Liver (tissue), 9 donors: ENCODE measurements around the gene PAPOLA. TPM values are rescaled to one million over a fixed set of nuclear protein-coding genes. Genes with fewer than 3 reads are reported as not detected.

Experiments used
- DNase-seq: peaks from one replicate; pipeline ENCODE4 v3.0.0-alpha.2; 2017; ENCODE audit warnings: low spot score
- H3K27ac ChIP-seq, 2 donors: one replicate each; pipeline ENCODE4 v1.7.0; 2013; ENCODE audit warnings: inconsistent platforms in 2 of 2, low read length in 2 of 2, control low read depth in 1 of 2, low read depth in 1 of 2, mild to moderate bottlenecking in 1 of 2
- H3K27me3 ChIP-seq, 4 donors: one replicate each; pipeline versions ENCODE4 v1.6.1 to v1.7.0; 2013; ENCODE audit warnings: low read length in 3 of 4, inconsistent platforms in 1 of 4, mild to moderate bottlenecking in 1 of 4, moderate library complexity in 1 of 4; ENCODE audit not compliant: control insufficient read depth in 4 of 4, insufficient read depth in 4 of 4
- H3K36me3 ChIP-seq, 4 donors: one replicate each; pipeline versions ENCODE4 v1.6.1 to v1.7.0; 2013; ENCODE audit warnings: low read length in 3 of 4, mild to moderate bottlenecking in 3 of 4, low read depth in 1 of 4, moderate library complexity in 1 of 4; ENCODE audit not compliant: control insufficient read depth in 4 of 4, insufficient read depth in 3 of 4
- H3K4me1 ChIP-seq, 4 donors: one replicate each; pipeline versions ENCODE4 v1.6.1 to v1.7.0; 2013; ENCODE audit warnings: low read length in 3 of 4, mild to moderate bottlenecking in 3 of 4, moderate library complexity in 1 of 4; ENCODE audit not compliant: control insufficient read depth in 4 of 4, insufficient read depth in 4 of 4
- H3K4me3 ChIP-seq, 3 donors: one replicate each; pipeline versions ENCODE4 v1.6.1 to v1.7.0; 2013; ENCODE audit warnings: low read length in 3 of 3, control low read depth in 1 of 3, low read depth in 1 of 3, mild to moderate bottlenecking in 1 of 3
- H3K9ac ChIP-seq, 2 donors: one replicate each; pipeline ENCODE4 v1.7.0; 2013; ENCODE audit warnings: low read length in 2 of 2, mild to moderate bottlenecking in 2 of 2, moderate library complexity in 2 of 2, control low read depth in 1 of 2, low read depth in 1 of 2
- H3K9me3 ChIP-seq, 4 donors: one replicate each; pipeline versions ENCODE4 v1.6.1 to v1.7.0; 2013; ENCODE audit warnings: low read length in 3 of 4; ENCODE audit not compliant: control insufficient read depth in 4 of 4
- ATF3 ChIP-seq: IDR thresholded peaks from 2 replicates; pipeline ENCODE4 v1.6.1; 2016; ENCODE audit warnings: antibody characterized with exemption
- CTCF ChIP-seq: fragments of 150-350 bp; IDR thresholded peaks from 2 replicates; pipeline ENCODE4 v1.5.1; 2017; ENCODE audit warnings: improper control_type of control experiment, low read depth, low read length; ENCODE audit not compliant: missing input control
- EGR1 ChIP-seq, 2 donors: IDR thresholded peaks; 2 replicates each; pipeline ENCODE4 v1.6.1; 2016 to 2018; ENCODE audit warnings: antibody characterized with exemption in 2 of 2, low read depth in 2 of 2
- FOXA1 ChIP-seq: IDR thresholded peaks from 2 replicates; pipeline ENCODE4 v1.6.1; 2016; ENCODE audit warnings: antibody characterized with exemption
- FOXA2 ChIP-seq: IDR thresholded peaks from 2 replicates; pipeline ENCODE4 v1.6.1; 2016; ENCODE audit warnings: antibody characterized with exemption
- GABPA ChIP-seq, 2 donors: IDR thresholded peaks in 1 of 2; conservative IDR thresholded peaks in 1 of 2; 2 replicates each; pipeline ENCODE4 v1.6.1; 2016; ENCODE audit warnings: antibody characterized with exemption in 2 of 2, mild to moderate bottlenecking in 1 of 2, moderate library complexity in 1 of 2
- HNF4A ChIP-seq, 2 donors: conservative IDR thresholded peaks; 2 replicates each; pipeline ENCODE4 v1.6.1; 2016; ENCODE audit warnings: antibody characterized with exemption in 2 of 2, mild to moderate bottlenecking in 2 of 2
- HNF4G ChIP-seq: IDR thresholded peaks from 2 replicates; pipeline ENCODE4 v1.6.1; 2016; ENCODE audit warnings: antibody characterized with exemption
- JUND ChIP-seq, 2 donors: IDR thresholded peaks; 2 replicates each; pipeline ENCODE4 v1.6.1; 2016; ENCODE audit warnings: antibody characterized with exemption in 2 of 2
- MAX ChIP-seq: IDR thresholded peaks from 2 replicates; pipeline ENCODE4 v1.6.1; 2016; ENCODE audit warnings: antibody characterized with exemption
- NR2F2 ChIP-seq: IDR thresholded peaks from 2 replicates; pipeline ENCODE4 v1.6.1; 2016; ENCODE audit warnings: antibody characterized with exemption
- RAD21 ChIP-seq, 2 donors: IDR thresholded peaks; 2 replicates each; pipeline ENCODE4 v1.6.1; 2016; ENCODE audit warnings: antibody characterized with exemption in 2 of 2, mild to moderate bottlenecking in 2 of 2
- REST ChIP-seq: IDR thresholded peaks from 2 replicates; pipeline ENCODE4 v1.6.1; 2016; ENCODE audit warnings: antibody characterized with exemption, mild to moderate bottlenecking
- RXRA ChIP-seq, 2 donors: IDR thresholded peaks; 2 replicates each; pipeline ENCODE4 v1.6.1; 2017 to 2018; ENCODE audit warnings: antibody characterized with exemption in 2 of 2, mild to moderate bottlenecking in 1 of 2
- SP1 ChIP-seq: IDR thresholded peaks from 2 replicates; pipeline ENCODE4 v1.6.1; 2018; ENCODE audit warnings: antibody characterized with exemption, mild to moderate bottlenecking
- TAF1 ChIP-seq: conservative IDR thresholded peaks from 2 replicates; pipeline ENCODE4 v1.6.1; 2016; ENCODE audit warnings: antibody characterized with exemption, mild to moderate bottlenecking
- YY1 ChIP-seq: IDR thresholded peaks from 2 replicates; pipeline ENCODE4 v1.6.1; 2016; ENCODE audit warnings: antibody characterized with exemption, mild to moderate bottlenecking
- ZBTB33 ChIP-seq: IDR thresholded peaks from 2 replicates; pipeline ENCODE4 v1.6.1; 2016; ENCODE audit warnings: antibody characterized with exemption
- WGBS: extraction: QIAGEN DNeasy Blood & Tissue Kit; methylation state at CpG from one replicate; pipeline ENCODE4 v1.1.7; 2013; 5-methylcytosine and 5-hydroxymethylcytosine counted together
- polyA plus RNA-seq, 2 donors: library from polyadenylated mRNA; stranded (reverse) in 1 of 2; unstranded in 1 of 2; fragments of 200-250 nt in 1 of 2; fragments of >200 nt in 1 of 2; fragmentation: Nextera tagmentation in 1 of 2; extraction: Ambion mirVana in 1 of 2; gene quantifications; one replicate each; pipeline versions ENCODE4 v1.2.1 to v1.2.3, GENCODE V29; 2013 to 2015
- total RNA-seq, 2 donors: library from RNA; depleted of rRNA; stranded (reverse); fragments of >200 nt; gene quantifications; one replicate each; pipeline ENCODE4 v1.2.3, GENCODE V29; 2014
- donor health status: healthy.
- donor health status: healthy.
- donor health status: healthy.
- donor health status: healthy.
- donor health status: healthy.

The PAPOLA gene
- total RNA-seq (100 to 1,000 TPM in 1 of 2 donors, 10 to 100 TPM in 1; 89.7 to 107 TPM), polyA plus RNA-seq (10 to 100 TPM; 29.4 to 53.4 TPM)

GRCh38 chr14:96501740-96502620 lies at the start of gene PAPOLA:
Gene PAPOLA (plus strand): TSS chr14:96502382. CDS start chr14:96502593, 211 bp downstream.
- peak within 1 kb of the TSS; percentile 66 to 100 for H3K9ac ChIP-seq
- H3K4me3 ChIP-seq: peak within 1 kb of the TSS; percentile 73 to 98 (median 81)
- under 1% methylated on average over 87 of the region's 87 CpGs for WGBS
- H3K27me3 ChIP-seq: no peaks in the 10 kb centered on the region
- H3K36me3 ChIP-seq: no peaks in the 10 kb centered on the region
- TF ChIP-seq REST (peak; percentile 92), RAD21 (IDR thresholded peaks at IDR 0.05) (peak; percentile 7 to 34), TAF1 (peak; percentile 93), JUND (IDR thresholded peaks at IDR 0.05) (no peak), ZBTB33 (peak; percentile 73), EGR1 (IDR thresholded peaks at IDR 0.05; ENCODE audit: low read depth in 2 of 2) (peak in 1 of 2 donors; percentile 28), CTCF (peak; percentile 14), YY1 (peak; percentile 99), FOXA2 (no peak), HNF4G (no peak), ATF3 (no peak), SP1 (peak; percentile 58), FOXA1 (peak; percentile 23), GABPA (IDR thresholded peaks at IDR 0.05 in 1 of 2, conservative IDR thresholded peaks at IDR 0.05 in 1 of 2) (peak in 1 of 2 donors; percentile 63), NR2F2 (peak; percentile 11), MAX (peak; percentile 91), HNF4A (conservative IDR thresholded peaks at IDR 0.05) (peak; percentile 20 to 24), RXRA (IDR thresholded peaks at IDR 0.05) (peak; percentile 16 to 49)
- no peaks in the 10 kb centered on the region for H3K9me3 ChIP-seq
- H3K27ac ChIP-seq: peak within 1 kb of the TSS; percentile 97 to 98
- H3K4me1 ChIP-seq: peaks cover 4 to 30% (median 19%) of the 10 kb centered on the region in 4 donors
- DNase-seq: peak; percentile 95
